ENCODE results near the gene PTPRN2. TPM values are rescaled to one million over a fixed set of nuclear protein-coding genes. Genes with fewer than 3 reads are reported as not detected.

PTPRN2 gene
- polyA plus RNA-seq, 1 of the 3 experiments (the other 2 are of a cell fraction) = 4.0 TPM

DNA sequence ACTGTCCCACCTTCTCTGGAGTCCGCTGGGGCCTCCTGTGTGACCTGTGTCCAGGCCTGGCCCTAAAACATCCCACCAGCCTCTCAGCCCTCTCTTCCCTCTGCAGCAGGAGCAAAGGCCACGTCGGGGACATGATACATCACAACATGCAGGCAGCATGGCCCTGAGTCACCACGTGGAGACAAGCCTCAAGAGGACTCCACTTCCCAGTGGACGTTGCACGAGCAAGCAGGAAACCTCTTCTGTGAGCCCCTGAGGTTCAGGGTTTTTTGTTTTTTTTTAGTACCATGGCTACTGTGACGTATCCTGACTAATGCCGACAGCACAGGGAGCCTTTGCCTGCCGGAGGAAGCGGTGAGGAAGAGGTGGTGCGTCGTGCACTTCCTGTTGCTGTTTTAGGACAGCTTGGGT lies 1084.9 kb downstream of the PTPRN2 start:
- no peak for TF ChIP-seq SMC3 (IDR thresholded peaks at IDR 0.05; ENCODE audit: low read depth, low read length)
- no peak for TF ChIP-seq EP300 (IDR thresholded peaks at IDR 0.05; ENCODE audit: borderline replicate concordance in 1 of 2, low read depth in 1 of 2, low read length in 1 of 2)
- TF ChIP-seq, protein P1, sequence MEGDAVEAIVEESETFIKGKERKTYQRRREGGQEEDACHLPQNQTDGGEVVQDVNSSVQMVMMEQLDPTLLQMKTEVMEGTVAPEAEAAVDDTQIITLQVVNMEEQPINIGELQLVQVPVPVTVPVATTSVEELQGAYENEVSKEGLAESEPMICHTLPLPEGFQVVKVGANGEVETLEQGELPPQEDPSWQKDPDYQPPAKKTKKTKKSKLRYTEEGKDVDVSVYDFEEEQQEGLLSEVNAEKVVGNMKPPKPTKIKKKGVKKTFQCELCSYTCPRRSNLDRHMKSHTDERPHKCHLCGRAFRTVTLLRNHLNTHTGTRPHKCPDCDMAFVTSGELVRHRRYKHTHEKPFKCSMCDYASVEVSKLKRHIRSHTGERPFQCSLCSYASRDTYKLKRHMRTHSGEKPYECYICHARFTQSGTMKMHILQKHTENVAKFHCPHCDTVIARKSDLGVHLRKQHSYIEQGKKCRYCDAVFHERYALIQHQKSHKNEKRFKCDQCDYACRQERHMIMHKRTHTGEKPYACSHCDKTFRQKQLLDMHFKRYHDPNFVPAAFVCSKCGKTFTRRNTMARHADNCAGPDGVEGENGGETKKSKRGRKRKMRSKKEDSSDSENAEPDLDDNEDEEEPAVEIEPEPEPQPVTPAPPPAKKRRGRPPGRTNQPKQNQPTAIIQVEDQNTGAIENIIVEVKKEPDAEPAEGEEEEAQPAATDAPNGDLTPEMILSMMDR (IDR thresholded peaks at IDR 0.05) = no peak
- TF ChIP-seq TEAD4 (IDR thresholded peaks at IDR 0.05; ENCODE audit: borderline replicate concordance, insufficient read depth) = no peak
- no peak for TF ChIP-seq TAF1 (IDR thresholded peaks at IDR 0.05; ENCODE audit: borderline replicate concordance, low read depth, low read length)
- no peak for TF ChIP-seq NFIC (IDR thresholded peaks at IDR 0.05; ENCODE audit: borderline replicate concordance)
- TF ChIP-seq RCOR1 (IDR thresholded peaks at IDR 0.05; ENCODE audit: low read length) = no peak
- TF ChIP-seq RXRA (IDR thresholded peaks at IDR 0.05; ENCODE audit: borderline replicate concordance, low read depth) = no peak
- no peak for TF ChIP-seq EZH2phosphoT487 (IDR thresholded peaks at IDR 0.05; ENCODE audit: borderline replicate concordance, low read depth)
- TF ChIP-seq RFX5 (IDR thresholded peaks at IDR 0.05; ENCODE audit: low read length) = no peak
- no peak for TF ChIP-seq GABPA (IDR thresholded peaks at IDR 0.05; ENCODE audit: low read depth)
- no peak for TF ChIP-seq CHD2 (IDR thresholded peaks at IDR 0.05; ENCODE audit: low read length, partially characterized antibody)
- TF ChIP-seq MXI1 (IDR thresholded peaks at IDR 0.05; ENCODE audit: low read depth, low read length) = no peak
- TF ChIP-seq JUND (IDR thresholded peaks at IDR 0.05) = no peak
- H3F3A ChIP-seq (replicated peaks; ENCODE audit: insufficient read depth) = no peaks in the 10 kb centered on the region
- no peak for DNase-seq
- H3K9me2 ChIP-seq = no peaks in the 10 kb centered on the region
- WGBS (ENCODE audit: low lambda C conversion rate) = 42% methylated on average over 12 of the region's 12 CpGs
- peaks cover 0 to 2% of the 10 kb centered on the region in 2 experiments; a peak in 1 of 4 replicates for H3K4me1 ChIP-seq (ENCODE audit: control insufficient read depth in 1 of 2, insufficient read depth in 2 of 2, low read depth in 1 of 2, low read length in 1 of 2)
- no peaks in the 10 kb centered on the region for H3K9me3 ChIP-seq
- no peaks in the 10 kb centered on the region for H3K27me3 ChIP-seq (ENCODE audit: insufficient read depth)
- H3K27ac ChIP-seq (ENCODE audit: low read depth in 2 of 2, low read length in 1 of 2) = no peak overlapping the region
- no peaks in the 10 kb centered on the region for H3K79me2 ChIP-seq (ENCODE audit: insufficient read depth)
- H3K9ac ChIP-seq = no peak overlapping the region
- H4K20me1 ChIP-seq (ENCODE audit: insufficient read depth) = no peaks in the 10 kb centered on the region
- H3K36me3 ChIP-seq (replicated peaks in 1 of 2; ENCODE audit: control insufficient read depth in 1 of 2, insufficient read depth in 2 of 2, low read length in 1 of 2) = no peaks in the 10 kb centered on the region
- H3K4me2 ChIP-seq = no peak overlapping the region
- ChIA-PET POLR2A (no interaction called here), CTCF (no interaction called here)
- H3K4me3 ChIP-seq (ENCODE audit: low read depth in 2 of 2, low read length in 1 of 2) = no peak overlapping the region
- H2AFZ ChIP-seq (ENCODE audit: low read depth) = no peak overlapping the region

DNA sequence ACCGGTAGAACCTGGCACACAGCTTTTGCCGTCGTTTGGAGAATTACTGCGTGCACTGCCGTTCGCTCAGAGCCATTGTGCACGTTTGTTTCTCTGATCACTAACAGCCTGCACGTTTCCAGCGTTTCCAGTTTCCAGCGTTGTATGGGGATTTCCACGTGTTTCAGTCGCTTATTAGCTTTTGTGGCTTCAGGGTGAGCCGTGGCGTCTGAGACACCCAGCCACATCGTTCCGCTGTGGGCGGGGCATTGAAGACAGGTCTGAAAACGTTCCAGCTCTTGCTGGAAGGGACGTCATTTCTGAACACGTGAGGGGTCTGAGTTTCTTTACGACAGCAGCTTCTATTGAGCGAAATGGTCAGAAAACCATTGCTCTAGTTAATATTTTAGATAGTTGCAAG lies 1086.0 kb downstream of the PTPRN2 start:
- ChIA-PET CTCF (no interaction called here), POLR2A (no interaction called here)
- no peak overlapping the region for H3K4me3 ChIP-seq (ENCODE audit: low read depth in 2 of 2, low read length in 1 of 2)
- H3K27ac ChIP-seq (ENCODE audit: low read depth in 2 of 2, low read length in 1 of 2) = no peak overlapping the region
- H3K79me2 ChIP-seq (ENCODE audit: insufficient read depth) = no peaks in the 10 kb centered on the region
- no peaks in the 10 kb centered on the region for H3K9me2 ChIP-seq
- WGBS (ENCODE audit: low lambda C conversion rate) = 65% methylated on average over 22 of the region's 22 CpGs
- H2AFZ ChIP-seq (ENCODE audit: low read depth) = no peak overlapping the region
- no peak for DNase-seq
- H3K36me3 ChIP-seq (replicated peaks in 1 of 2; ENCODE audit: control insufficient read depth in 1 of 2, insufficient read depth in 2 of 2, low read length in 1 of 2) = no peaks in the 10 kb centered on the region
- H3K27me3 ChIP-seq (ENCODE audit: insufficient read depth) = no peaks in the 10 kb centered on the region
- H4K20me1 ChIP-seq (ENCODE audit: insufficient read depth) = no peaks in the 10 kb centered on the region
- H3K4me1 ChIP-seq (ENCODE audit: control insufficient read depth in 1 of 2, insufficient read depth in 2 of 2, low read depth in 1 of 2, low read length in 1 of 2) = peaks cover 0 to 2% of the 10 kb centered on the region in 2 experiments; a peak in 1 of 4 replicates
- no peaks in the 10 kb centered on the region for H3K9me3 ChIP-seq
- no peak overlapping the region for H3K4me2 ChIP-seq
- H3F3A ChIP-seq (replicated peaks; ENCODE audit: insufficient read depth) = no peaks in the 10 kb centered on the region
- H3K9ac ChIP-seq = no peak overlapping the region
- no peak for TF ChIP-seq TEAD4 (IDR thresholded peaks at IDR 0.05; ENCODE audit: borderline replicate concordance, insufficient read depth)
- TF ChIP-seq, protein P2, sequence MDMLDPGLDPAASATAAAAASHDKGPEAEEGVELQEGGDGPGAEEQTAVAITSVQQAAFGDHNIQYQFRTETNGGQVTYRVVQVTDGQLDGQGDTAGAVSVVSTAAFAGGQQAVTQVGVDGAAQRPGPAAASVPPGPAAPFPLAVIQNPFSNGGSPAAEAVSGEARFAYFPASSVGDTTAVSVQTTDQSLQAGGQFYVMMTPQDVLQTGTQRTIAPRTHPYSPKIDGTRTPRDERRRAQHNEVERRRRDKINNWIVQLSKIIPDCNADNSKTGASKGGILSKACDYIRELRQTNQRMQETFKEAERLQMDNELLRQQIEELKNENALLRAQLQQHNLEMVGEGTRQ (IDR thresholded peaks at IDR 0.05; ENCODE audit: borderline replicate concordance, low read depth, low read length) = no peak
- TF ChIP-seq TCF12 (IDR thresholded peaks at IDR 0.05) = no peak
- TF ChIP-seq, protein P3, sequence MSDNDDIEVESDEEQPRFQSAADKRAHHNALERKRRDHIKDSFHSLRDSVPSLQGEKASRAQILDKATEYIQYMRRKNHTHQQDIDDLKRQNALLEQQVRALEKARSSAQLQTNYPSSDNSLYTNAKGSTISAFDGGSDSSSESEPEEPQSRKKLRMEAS (IDR thresholded peaks at IDR 0.05; ENCODE audit: low read depth) = no peak
- TF ChIP-seq CHD2 (IDR thresholded peaks at IDR 0.05; ENCODE audit: low read length, partially characterized antibody) = no peak
- TF ChIP-seq EP300 (IDR thresholded peaks at IDR 0.05; ENCODE audit: borderline replicate concordance in 1 of 2, low read depth in 1 of 2, low read length in 1 of 2) = no peak
- TF ChIP-seq, protein P4, sequence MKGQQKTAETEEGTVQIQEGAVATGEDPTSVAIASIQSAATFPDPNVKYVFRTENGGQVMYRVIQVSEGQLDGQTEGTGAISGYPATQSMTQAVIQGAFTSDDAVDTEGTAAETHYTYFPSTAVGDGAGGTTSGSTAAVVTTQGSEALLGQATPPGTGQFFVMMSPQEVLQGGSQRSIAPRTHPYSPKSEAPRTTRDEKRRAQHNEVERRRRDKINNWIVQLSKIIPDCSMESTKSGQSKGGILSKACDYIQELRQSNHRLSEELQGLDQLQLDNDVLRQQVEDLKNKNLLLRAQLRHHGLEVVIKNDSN (IDR thresholded peaks at IDR 0.05; ENCODE audit: borderline replicate concordance, low read depth) = no peak
- TF ChIP-seq FOXJ3 (CRISPR knock-in tag; IDR thresholded peaks at IDR 0.05) = no peak
- no peak for TF ChIP-seq RFX5 (IDR thresholded peaks at IDR 0.05; ENCODE audit: low read length)
- no peak for TF ChIP-seq FOXM1 (IDR thresholded peaks at IDR 0.05; ENCODE audit: low read depth)
- TF ChIP-seq, protein P5, sequence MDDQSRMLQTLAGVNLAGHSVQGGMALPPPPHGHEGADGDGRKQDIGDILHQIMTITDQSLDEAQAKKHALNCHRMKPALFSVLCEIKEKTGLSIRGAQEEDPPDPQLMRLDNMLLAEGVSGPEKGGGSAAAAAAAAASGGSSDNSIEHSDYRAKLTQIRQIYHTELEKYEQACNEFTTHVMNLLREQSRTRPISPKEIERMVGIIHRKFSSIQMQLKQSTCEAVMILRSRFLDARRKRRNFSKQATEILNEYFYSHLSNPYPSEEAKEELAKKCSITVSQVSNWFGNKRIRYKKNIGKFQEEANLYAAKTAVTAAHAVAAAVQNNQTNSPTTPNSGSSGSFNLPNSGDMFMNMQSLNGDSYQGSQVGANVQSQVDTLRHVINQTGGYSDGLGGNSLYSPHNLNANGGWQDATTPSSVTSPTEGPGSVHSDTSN (IDR thresholded peaks at IDR 0.05) = no peak
